ENCODE data around the gene HOXA9.

Gene HOXA9

DNA sequence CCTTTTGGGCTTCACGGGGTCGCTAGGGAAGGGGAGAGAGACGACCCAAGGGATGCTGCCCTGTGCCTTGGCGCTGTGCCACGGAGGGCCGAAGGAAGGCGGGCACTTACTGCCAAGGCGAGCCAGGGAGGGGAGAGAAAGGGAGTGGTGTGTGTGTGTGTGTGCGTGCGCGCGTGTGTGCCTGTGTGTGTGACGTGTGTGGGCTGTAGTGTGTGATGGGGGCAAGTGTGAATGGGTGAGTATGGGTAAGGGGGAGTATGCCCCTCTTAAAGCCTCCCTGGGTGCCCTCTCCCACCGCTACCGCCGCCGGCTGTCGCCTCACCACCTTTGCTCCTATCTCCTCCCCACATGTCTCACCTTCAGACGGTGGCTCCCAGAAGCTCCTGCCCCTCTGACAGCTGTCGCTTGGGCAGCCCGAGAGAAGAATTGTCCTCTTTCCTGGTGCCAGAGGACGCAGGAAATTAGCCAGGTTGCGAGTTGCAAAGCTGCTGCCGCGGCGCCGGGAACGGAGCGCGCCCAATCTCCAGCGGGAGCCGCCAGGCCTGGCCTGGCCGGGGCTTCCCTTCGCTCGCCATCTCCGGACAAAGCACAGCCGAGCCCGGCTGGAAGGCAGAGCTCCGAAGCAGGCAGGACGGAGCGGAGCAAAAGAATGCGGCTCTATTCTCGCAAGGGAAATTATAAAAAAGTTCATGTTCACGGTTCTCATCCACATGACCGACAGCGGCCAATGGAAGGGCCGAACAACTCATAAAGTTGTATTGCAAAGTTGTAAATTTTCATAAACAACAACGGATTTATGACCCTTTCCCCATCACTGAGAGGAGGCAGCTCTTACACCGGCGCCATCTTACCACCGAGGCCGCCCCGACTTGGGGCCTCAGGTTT, 13.2 kb downstream of the HOXA9 start, which contains the start of gene HOXA3:
Gene HOXA3 (minus strand): TSS at position 653 of the 885 bp plus-strand sequence. CDS start 41,943 bp downstream, outside the sequence.
- DNase-seq, result peak; percentile 88

DNA sequence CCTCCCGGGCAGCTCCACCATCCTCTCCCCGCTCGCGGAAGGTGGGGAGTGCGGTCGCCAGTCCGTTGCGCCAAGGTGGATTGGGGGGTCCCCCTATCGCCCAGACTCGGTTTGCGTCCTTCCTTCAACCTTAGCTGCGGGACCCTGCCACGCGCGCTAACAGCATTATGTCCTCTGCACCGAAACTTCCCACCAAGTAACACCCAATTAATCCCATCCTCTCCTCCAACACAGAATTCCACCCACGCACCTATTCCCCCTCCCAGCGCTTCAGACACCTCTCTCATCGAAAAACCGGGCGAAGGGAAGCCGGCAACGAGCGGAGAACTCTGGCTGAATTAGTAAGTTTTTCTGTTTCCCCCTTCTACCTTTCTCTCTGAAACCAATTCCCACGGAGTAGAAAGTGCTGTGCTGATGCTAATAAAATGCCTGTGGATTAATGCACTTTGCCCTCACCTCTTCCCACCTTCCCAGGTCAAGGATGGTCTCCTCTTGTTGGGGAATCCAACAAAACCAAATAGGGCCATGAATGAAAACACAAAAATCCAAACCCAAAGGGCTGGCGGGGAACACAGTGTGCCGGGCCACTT, 13.9 kb downstream of the HOXA9 start:
- no peak for DNase-seq

DNA sequence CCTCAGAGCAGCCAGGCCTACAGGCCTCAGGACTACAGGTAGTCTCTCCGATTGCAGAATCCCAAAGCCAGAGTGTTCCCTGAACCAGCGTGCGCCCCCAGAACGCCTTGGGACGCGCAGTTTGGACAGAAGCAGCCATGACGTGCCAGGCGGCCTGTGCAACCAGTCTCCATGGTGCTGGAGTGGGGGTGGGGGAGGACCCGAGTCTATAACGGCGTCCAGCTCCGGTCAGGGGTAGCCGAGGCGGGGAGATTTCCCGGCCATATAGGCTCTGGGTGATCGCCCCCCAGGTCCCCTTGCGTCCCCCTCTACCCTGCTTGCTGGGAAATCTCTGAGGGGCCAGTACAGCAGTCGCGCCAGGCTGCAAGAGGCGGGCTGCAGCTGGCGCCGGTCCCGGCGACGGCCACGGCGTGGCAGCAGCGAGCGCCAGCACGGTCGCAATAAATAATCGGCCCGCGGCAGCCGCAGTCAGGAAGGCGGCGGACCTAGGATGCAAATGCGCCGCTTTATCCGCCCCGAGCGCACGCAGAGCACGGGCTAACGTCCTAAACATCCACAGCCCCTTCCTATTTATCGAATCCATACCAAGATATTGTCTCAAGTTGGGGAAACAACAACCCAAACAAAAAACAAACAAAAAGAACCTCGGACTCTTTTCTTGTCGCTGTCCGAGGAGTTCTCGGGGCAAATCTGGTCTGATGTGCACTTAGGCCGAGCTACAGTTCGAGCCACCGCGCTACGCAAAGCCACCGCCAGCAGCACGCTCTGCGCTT, 14.6 kb downstream of the HOXA9 start:
- peak; percentile 82 for DNase-seq

DNA sequence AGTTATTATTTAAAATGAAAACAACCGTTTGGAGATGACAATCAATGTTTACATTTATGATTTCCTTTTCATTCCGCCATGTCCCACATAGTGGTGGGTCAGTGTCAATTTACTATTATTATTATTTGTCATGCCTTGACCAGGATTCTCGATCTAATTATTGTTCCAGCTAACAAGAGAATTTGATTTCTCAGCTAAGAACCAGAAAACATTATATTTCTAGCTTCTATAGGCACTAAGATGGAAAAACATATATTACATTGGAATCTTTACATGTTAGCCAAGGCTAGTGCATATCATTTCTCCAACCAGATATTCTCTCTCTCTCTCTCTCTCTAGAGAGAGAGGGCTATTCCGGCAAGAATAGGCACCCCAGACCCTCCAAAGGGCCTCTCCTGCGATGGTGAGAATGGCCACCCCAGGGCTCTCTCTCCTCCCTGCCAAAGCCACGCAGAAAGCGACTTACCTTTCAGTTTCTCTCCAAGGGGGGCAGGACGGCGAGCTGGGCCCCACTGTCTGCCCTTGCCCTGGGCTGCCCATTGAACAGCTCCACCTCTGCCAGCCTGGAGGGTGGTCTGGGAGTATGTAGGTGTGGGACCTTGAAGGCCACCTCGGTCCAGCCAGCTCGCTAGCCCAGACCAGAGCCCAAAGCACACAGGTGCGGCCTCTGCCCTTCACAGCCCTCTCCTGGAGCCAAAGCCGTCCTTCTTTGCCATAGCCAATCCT, 15.3 kb downstream of the HOXA9 start:
- DNase-seq, result no peak

DNA sequence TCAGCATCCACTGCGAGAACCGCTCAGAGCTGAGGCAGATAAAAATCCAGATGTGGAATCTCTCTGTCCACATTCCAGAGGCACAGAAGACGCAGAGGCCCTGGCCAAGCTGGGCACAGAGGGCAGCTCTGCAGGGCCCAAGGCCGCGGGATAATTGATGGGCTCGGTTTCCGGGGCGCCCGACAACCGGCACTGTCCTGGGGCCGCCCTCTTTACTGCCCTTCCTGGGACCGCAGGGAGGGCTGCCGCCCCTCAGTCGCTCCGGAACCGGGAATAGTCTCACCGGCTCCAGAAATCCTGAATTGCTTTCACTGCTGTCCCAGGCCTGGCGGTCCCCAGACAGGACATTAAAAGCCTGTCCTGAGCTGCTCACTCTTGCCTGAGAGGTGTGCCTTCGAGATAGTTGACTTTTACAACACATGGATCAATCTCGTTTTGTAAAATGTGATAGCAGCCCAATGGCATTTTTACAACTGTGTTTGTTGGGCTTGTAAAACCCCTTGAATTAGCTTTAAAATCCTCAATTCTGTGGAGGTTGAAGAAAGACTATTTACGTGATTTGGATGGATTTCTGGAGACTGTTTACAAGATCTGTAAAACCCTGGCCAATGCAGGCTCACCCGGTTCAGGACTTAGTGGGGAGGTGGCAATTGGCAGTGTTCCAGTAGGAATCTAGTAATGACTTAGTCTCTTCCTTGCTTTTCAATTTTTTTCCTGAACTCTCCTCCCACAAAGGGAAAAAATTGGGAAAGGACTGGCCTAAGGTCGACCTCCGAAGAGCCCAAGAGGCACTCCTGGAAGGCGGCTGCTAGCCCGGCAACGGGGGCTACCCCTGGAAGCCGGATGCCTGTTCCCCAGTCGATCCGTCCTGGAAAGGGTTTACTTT, 16.3 kb downstream of the HOXA9 start:
- peak; percentile 26 for DNase-seq

DNA sequence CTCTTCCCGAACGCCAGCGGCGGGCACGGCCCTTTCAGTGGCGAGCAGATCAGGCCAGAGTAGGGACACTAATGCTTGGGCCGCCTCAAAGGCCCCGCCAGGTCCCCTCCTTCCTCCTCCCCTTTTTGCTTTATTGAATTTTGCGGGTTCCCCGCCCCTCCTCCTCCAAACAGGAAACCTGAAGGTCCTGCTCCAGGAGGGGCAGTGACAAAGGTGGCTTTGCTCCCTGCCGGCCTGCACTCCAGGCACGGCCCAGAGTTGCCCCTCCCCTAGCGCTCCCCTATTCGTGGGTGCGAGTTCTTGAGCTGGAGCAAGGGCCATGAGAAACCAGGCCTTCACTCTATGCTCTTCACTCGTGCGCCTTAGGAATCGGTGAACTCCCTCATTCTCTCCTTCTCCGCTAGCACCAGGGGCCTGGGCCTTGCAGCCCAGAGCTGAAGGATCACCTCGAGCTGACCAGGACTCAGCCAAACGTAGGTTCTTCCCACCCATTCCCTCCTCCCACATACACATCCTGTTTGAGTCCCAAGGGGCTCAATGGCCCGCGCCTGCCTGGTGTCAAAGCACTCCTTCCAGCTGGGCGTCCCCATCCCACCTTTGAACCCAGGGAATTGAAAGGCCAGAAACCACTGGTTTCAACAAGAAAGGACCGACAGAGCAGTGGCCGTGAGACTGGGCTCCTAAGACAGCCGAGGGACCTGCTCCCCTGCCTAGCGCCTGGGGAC, 17.1 kb downstream of the HOXA9 start:
- DNase-seq, result no peak

DNA sequence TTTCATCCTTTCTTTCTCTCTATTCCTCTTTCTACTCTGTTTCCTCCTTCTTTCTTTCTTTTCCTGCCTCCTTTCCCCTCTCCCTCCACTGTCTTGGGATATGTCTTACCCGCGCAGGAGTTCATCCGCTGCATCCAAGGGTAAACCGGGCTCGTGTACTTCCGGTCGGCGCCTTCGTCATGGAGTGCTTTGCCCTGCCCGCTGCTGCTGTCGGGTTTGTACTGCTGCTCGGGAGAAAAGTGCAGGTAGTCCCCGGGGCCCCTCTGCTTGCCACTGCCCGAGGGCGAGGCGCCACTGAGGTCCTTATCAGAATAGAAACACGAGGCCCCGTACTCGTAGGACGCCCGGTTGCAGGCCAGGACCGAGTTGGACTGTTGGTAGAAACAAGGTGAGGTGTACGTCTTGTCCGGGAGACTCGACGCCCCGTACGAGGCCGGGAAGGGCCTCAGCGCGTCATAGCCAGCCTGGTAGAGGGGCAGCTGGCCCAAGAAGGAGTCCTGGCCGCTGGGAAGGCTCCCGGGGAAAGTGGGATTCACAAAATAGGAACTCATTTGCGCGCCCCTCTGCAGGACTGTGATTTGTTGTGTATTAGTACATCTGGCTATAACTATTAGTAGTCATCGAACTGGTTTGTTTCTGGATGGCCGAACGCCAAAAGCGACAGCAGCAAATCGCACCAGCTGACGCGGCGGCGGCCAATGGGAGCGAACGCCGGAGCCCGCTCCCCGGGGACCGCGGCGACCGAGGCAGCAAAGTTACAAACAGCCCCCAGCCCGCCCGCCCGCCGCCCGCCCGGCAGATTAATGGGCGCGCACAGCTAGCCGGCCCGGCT, 17.9 kb downstream of the HOXA9 start, which contains the start of gene HOXA6:
Gene HOXA6 (minus strand): TSS at position 576 of the 832 bp plus-strand sequence. CDS start 25 bp downstream, at position 551.
- DNase-seq, result peak; percentile 45

DNA sequence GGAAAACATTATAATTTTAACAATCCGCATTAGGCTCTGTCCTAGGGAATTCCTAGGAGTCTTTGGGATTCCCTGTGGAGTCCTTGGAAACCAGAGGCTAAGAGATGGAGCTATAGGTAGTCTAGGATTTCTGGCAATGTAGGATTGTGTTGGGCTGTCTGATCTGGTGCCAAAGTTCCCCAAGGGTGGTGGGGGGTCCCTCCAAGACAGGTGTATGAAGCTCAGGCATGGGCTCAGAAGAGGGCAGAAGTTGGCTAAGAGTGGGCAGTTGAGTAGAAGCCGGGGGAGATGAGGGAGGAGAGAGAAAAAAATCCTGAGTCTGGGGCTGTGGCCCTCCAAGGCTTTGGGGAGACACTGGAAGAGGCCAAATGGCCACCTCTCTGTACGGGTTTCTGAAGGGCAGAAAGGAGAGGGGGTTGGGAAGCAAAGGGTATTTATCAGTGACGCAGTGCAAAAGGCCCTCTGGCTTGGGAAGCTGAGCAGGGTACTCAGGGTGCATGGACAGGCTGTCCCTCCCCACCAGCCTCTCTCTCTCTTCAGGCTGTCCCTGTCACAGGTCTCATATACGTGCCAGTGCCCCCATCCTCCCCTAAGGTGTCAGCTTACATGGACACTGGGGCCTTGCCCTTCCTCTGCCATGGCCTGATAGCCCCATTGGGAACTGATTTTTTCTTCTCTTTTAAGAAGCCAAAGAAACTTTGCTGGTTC, 18.7 kb downstream of the HOXA9 start:
- no peak for DNase-seq

DNA sequence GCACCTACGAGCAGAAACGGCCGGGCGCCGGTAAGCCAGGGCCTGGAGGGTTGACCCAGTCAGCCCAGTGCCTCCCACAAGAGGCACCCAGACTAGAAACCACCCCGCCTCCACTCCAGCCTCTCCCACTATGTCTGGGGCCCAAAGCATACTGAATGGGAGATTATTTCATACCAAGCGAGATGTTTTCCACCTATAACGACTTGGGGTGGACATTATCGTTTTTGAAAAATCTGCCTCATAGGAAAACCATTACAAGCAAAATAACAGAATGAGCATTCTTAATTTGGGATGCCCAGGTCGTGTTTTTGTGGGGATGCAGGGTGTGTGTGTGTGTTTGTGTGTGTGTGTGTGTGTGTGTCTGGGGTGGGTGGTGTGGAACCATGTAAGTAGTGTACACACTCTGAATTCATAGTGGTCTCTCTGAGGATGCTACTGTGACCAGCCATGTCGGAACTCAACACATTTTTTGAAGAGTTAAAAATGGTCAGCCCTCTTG, 19.4 kb downstream of the HOXA9 start:
- no peak for DNase-seq

DNA sequence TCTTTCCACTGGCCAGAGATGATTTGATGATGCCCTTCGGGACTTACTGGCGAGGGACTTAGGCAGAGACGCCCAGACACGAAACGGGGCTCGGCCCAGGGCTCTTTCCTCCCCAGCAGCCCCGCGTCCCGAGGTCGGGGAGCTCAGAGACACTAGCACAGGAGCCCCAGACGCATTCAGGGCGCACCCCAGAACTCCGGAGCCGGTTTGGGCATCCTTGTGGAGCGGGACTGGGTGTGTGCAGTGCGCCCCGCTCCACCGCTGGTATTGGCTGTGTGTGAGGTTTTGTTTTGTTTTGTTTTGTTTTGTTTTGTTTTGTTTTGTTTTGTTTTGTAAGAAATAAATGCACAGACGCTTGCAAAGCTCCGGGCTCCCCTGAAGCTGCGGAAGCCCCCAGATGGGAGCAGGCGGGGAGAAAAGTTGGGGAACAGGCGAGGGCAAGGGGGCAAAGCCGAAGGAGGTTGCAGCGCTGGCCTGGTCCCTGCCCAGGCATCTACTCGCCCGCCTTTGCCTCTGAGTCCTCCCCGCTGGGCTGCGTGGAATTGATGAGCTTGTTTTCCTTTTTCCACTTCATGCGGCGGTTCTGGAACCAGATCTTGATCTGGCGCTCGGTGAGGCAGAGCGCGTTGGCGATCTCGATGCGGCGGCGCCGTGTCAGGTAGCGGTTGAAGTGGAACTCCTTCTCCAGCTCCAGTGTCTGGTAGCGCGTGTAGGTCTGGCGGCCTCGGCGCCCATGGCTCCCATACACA, 20.0 kb downstream of the HOXA9 start:
- no peak for DNase-seq

DNA sequence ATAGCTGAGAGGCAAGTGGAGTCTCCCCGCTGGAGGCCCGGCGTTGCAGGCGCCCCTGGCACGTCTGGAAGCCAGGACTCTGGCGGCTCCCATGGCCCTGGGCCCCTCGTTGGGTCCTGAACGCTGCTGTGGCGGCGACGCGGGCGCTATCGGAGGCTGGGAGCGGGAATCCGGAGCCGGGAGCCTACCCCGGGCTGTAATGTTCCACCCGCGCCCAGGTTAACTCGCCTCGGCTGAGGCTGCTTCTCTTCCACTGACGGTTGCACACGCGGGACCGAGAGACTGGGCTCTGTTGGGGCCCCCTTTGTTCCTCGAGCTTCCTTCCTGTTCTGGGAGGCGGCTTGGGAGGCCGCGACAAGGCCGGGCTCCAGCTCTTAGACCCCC, 20.6 kb downstream of the HOXA9 start:
- no peak for DNase-seq

DNA sequence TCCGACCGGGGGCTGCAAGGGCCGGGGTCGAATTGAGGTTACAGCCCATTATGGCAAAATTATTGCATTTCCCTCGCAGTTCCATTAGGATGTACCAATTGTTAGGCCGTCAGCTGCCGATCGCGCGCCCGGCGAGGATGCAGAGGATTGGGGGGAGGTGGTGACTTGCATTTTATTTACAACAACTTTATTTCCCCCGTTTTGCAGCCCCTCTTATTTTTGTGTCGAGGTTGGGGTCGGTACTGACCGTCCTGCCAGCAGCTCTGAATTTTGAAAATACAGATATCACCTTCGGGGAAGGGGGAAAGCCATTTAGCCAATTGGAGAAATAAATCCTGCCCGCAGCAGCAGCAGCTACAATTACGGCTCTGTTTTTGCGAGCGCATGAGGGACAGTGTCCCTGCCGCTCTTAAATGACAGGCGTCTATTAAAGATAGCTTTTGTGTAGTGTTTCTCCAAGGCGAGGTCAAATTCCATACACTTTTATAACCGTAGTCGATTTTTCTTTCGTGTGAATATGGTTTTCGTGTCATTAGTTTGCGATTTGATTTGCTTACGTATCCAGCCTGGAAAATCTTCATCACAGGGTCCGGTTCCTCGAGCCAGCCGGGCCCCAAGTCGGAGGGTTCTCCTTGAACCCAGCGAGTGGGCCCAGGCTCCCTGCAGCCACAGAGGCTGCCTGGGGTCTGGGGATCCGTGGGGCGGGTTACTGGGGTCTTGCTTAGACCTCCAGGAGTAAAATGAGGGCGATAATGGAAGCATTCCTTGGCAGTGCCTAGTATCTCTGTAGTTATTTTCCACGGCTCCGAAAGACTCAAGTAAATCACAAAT, 21.2 kb downstream of the HOXA9 start:
- no peak for DNase-seq

DNA sequence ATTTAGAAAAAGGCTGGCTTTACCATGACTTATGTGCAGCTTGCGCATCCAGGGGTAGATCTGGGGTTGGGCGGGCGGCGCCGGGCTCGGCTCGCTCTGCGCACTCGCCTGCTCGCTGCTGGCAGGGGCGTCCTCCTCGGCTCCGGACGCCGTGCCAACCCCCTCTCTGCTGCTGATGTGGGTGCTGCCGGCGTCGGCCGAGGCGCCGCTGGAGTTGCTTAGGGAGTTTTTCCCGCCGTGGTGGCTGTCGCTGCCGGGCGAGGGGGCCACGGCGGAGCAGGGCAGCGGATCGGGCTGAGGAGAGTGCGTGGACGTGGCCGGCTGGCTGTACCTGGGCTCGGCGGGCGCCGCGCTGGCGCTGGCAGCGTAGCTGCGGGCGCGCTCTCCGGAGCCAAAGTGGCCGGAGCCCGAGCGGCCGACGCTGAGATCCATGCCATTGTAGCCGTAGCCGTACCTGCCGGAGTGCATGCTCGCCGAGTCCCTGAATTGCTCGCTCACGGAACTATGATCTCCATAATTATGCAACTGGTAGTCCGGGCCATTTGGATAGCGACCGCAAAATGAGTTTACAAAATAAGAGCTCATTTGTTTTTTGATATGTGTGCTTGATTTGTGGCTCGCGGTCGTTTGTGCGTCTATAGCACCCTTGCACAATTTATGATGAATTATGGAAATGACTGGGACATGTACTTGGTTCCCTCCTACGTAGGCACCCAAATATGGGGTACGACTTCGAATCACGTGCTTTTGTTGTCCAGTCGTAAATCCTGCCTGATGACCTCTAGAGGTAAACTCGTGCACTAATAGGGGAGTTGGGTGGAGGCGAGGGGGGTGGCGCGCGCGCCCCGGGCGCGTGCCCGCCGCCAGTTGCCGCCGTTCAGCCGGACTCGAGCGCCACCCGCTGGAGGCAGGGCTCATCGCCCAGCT, 22.1 kb downstream of the HOXA9 start, which contains the start of gene HOXA5:
Gene HOXA5 (minus strand): TSS at position 659 of the 927 bp plus-strand sequence. CDS start 74 bp downstream, at position 585.
- DNase-seq, result peak; percentile 63

DNA sequence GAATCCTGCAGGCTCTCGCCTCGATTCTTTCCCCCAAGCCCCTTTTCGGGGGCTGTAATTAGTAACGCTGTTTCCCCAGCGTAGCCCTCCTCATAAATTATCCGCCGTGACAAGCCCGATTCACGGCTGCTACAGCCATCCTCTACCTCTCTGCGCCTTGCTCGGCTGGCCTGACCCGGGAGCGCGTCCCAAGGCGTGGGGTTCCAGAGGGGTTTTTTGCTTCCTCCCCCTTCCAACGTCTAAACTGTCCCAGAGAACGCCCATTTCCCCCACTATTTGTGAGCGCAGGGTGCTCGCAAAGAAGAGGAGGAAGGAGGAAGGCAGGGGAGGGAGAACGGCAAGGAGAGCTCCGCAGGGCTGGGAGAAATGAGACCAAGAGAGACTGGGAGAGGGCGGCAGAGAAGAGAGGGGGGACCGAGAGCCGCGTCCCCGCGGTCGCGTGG, 22.7 kb downstream of the HOXA9 start:
- no peak for DNase-seq

DNA sequence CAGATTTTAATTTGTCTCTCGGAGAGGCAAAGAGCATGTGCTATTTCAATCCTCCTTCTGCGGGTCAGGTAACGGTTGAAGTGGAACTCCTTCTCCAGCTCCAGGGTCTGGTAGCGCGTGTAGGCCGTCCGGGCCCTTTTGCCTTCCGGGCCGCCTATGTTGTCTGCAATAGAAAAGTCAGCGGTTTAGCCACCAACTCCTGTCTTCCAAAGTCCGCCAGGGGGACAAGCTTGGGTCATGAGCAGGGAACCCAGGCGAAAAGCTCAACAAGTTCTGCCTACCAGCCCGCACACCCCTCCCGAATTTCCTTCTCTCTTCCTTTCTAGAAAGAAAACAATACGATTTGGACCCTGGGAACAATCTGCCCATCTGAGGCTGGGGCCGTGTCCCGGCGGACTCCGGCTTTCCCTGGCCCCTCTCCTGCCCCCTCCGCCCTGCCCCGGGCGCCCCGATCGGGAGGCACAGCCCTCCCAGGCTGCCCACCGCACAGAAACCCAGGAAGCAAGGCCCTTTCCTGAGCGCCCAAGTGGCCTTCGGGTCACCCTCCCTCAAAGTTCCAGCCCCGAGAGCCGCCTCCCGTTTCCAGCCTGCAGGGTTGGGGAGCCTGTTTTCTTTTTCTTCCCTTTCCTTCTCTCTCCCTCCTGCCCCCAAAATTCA, 23.3 kb downstream of the HOXA9 start:
- DNase-seq, result no peak
